ENCODE measurements around the gene SCGN.

SCGN gene, protein sequence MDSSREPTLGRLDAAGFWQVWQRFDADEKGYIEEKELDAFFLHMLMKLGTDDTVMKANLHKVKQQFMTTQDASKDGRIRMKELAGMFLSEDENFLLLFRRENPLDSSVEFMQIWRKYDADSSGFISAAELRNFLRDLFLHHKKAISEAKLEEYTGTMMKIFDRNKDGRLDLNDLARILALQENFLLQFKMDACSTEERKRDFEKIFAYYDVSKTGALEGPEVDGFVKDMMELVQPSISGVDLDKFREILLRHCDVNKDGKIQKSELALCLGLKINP

DNA sequence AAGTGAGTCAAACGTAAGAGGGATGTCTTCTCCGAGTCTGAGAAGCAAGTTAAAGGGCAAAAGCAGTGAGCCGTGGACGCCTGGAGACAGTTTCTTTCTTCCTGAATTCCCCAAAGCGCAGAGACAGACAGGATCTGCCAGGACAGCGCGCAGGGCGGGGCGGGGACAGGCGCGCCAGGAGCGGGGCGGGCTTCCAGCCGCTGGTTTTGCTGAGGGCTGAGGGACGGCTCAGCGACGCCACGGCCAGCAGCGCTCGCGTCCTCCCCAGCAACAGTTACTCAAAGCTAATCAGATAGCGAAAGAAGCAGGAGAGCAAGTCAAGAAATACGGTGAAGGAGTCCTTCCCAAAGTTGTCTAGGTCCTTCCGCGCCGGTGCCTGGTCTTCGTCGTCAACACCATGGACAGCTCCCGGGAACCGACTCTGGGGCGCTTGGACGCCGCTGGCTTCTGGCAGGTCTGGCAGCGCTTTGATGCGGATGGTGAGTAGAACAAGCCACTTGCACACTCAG lies at the start of gene SCGN:
SCGN (plus strand) TSS at position 209 of the 509 bp plus-strand sequence; CDS start at position 398, 189 bp downstream.
- no peak for DNase-seq

DNA sequence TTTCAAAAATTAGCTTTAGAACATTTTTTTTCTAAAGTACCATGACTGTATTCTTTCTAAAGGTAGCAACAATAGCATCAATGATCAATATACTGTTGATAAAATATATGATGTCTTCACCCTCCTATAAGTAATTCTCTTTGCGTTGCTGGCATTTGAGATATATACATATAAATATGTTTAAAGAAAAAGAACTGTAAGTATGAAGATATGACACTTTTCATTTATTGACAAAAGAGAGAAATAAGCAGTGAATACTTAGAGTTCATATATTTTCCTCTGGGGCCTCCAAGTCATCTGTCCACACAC lies 49.4 kb upstream of the SCGN start:
- no peak for DNase-seq

DNA sequence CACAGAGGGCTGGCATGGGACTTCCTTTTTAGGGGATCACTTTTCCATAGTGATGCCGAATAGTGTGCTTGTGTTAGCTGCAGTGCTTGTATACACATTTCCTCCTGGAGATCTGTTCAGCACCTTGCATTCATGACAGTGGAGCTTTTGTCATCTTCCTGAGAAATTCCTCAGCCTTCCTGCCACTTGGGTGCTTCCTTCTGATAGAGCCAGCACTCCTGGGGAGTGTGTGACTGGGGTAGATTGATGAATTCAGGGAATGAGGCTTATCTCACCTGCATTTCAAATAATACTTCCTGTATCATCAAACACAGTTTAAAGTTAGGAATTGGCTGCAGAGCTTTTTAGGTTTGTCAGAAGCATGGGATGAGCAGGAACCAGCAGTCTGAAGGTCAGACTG lies 48.8 kb upstream of the SCGN start:
- no peak for DNase-seq

DNA sequence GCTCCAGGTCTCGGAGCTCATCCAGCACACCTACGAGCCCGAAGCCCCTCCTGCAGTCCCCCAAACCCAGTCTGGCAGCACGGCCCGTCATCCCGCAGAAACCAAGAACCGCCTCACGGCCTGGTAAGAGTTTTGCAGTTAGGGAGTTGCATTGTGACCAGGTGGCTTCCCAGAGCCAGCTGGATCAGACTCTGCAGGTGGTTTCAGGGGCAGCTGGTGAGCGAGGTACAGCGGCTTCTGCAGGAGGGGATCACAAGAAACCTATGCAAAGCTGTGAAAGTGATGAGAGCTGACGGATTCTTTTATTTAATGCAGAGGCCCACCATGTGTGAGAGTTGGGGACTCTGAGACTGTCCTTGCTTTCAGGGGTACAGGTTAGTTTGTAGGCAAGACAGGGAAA lies 45.9 kb upstream of the SCGN start:
- DNase-seq = no peak

DNA sequence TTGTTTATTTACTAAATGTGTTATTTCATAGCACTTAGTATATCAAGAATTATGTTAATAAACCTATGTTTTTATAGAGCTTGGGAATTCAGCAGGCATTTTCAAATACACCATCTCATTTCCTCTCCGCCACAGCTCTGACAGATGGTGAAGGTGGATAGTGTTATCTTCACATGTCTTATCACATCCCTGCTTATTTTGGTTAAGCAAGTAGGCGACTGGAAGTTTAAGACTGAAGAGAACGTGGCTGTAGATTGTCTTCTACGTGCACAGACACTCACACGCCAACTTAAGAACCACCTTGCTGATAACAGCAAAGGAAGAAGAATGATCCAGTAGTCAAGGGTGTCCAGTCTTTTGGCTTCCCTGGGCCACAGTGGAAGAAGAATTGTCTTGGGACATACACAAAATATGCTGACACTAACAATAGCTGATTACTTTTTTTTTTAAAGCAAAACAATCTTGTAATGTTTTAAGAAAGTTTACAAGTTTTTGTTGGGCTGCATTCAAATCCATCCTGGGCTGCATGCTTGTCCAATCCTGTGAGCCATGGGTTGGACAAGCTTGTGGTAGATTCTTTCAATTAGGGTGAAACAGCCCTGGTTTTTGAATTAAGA lies 43.3 kb upstream of the SCGN start:
- DNase-seq = no peak

DNA sequence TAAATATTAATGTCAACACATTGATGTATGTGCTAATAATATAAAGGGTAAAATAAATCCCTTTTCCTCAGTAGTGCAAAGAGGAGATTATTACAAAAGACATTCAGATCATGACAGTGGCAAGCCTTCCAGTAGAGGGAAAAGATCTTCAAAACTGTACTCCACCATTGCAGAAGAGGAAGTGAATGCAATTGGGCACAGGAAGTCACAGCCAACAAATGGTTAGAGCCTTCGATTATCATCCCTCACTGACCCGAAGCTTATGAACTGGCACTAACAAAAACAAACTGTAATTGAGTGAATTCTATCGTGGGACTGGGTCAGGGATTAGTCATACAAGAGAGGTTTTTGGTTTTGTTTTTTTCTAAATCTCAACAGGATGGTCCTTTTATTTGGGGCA lies 39.3 kb upstream of the SCGN start:
- no peak for DNase-seq

DNA sequence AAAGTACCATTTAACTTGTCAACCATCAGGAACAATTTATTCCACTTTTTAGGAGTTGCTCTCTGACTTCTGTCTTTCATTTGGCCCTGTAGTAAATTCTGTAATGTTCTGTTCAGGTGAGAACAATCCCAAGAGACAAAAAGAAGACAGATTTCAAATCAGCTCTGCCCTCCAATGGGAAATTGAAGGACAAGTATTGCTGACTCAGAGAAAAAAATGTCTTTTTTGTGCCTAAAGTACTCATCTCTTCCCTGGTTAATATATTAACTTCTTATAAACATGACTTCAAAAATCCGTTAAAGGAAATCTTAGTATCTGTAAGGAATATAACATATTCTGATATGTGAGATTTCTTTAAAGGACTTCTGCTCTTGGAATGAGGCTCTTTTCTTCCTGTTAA lies 38.6 kb upstream of the SCGN start:
- DNase-seq = no peak

DNA sequence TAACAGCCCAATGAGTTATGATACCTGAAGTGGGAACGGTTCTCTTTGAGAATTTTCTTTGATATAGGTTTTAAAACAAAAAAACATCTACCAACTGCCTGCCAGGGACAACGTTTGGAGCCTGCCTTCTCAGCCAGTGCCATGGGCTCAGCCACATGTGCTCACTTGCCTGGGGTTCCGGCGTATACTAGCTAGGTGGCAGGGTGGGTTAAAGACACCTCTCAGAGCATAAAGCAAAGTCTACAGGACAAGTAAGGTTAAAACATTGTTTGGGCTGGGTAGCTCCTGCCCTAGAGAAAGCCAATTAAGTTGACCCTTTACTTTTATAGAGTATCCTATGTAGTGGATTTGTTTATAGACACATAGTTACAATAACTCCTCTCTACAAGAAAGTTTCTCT lies 38.0 kb upstream of the SCGN start:
- DNase-seq = no peak

DNA sequence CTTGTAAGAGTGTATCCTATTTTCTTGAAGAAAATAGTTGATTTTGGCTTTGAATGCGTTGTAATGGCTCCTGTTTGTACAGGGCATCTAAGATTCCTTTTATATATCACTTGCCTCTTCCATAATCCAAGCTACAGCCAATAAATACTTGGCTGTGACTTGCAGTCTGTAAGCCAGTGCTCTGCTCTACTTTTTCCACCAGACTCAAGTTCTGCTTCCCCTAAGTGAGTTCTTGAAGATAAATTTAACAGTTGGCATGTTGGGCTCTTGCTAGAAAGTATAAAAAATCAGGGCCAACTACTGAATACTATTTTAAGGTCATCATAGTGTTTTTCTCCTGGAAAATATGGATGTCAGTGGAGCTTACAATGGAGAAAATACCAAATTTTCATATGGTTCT lies 36.5 kb upstream of the SCGN start:
- DNase-seq = no peak

DNA sequence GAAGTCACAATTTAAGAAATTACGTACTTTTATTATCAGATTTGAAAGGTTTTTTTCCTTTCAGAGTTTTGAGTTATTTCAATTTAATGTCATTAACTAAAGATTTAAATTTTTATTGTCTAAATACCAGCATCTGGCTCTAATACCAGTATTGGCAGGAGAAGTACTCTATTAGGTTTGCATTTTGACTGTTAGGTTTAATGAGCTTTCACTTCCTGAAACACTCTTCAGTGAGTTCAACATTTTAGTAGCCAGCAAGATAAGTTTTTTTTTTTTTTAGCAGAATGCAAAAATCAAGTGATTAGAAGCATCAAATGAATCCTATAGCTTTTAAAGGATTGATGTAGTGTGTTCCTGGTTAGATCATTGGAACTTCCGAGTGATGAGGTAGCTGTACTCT lies 34.0 kb upstream of the SCGN start:
- DNase-seq = no peak

DNA sequence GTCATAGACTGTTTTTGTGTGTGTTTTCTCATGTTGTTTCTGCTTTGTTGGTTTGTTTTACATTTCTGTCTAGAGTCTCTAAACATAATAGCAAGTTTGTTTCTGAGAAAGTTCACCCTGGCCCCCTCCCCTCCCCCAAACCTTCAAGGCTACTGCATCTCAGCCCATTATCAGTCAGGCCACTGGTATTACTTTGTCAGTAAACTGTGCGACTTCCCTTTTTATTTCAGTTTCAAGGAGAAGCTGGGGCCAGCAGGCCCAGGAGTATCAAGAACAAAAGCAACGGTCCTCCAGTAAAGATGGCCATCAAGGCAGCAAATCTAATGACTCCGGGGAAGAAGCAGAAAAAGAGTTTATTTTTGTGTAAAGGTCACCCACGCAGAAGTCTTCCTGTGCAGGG lies 32.8 kb upstream of the SCGN start:
- no peak for DNase-seq

DNA sequence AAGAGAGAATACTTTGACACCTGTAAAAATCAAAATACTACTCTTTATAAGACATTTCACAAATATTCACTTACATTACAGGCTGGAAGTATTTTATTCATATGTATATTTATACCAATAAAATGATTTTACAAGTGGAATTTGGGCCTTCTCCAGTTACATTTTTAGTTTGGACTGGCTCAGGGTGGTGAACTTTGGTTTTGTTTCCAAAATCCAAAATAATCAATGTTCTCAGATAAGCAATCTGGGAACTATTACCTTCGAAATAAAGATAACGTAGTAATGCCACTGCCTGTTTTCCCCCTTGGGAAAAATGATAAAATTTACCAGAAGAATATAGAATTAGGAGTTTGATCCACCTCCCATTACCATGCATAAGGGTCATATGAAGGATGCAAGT lies 31.6 kb upstream of the SCGN start:
- DNase-seq = no peak

DNA sequence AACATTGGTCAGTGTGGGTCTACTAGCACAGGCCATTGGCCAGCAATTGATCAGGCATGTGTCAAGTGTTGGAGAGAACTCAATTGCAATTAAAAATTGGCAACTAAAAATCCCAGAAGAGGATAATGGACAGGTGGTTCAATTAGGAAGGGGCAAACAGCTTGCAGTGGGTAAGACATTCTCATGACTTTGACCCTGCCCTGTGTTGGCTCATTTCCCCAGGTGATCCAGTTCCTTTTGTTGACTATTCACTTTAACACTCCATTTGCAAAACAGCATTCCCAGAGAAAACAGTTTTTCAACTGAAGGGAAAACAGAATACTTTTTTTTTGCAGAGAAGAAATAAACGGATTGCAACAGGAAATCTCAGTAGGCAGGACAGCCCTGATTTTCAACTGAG lies 28.9 kb upstream of the SCGN start:
- no peak for DNase-seq

DNA sequence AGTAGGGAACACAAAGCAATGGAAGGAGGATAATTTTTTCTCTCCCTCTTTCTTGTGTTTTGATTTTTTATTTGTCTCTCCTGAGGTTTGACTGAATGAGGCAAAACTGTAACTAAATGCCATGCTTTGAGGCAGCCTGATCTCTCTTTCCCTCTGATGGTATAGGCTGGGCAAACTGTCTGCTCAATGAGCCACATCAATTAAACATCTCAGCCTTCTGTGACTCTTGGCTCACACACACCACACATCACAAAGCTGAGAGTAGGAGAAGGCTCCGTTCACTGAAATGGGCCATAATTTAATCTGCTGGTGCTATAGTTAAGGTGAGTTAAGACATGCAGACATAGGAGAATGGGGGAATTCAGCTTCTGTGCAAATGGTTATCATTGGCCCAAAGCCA lies 28.1 kb upstream of the SCGN start:
- no peak for DNase-seq

DNA sequence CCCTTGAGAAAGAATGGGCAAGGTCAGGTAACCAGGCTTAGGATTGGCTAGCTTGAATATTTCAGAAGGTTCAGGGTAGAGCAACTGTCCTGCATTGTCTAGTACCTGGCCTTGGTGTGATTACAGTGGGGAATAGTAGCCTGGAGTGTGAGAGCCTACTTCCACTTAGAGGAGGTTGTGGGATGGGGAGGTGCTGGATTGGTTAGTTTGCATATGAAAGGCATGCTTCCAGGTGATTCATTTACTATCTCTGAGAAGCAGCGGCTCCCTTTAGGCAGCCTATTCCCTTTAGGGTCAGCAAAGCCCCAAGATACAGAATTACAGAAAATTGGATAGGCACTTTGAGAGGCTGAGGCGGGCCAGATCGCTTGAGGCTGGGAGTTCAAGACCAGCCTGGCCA lies 25.0 kb upstream of the SCGN start:
- DNase-seq = no peak

DNA sequence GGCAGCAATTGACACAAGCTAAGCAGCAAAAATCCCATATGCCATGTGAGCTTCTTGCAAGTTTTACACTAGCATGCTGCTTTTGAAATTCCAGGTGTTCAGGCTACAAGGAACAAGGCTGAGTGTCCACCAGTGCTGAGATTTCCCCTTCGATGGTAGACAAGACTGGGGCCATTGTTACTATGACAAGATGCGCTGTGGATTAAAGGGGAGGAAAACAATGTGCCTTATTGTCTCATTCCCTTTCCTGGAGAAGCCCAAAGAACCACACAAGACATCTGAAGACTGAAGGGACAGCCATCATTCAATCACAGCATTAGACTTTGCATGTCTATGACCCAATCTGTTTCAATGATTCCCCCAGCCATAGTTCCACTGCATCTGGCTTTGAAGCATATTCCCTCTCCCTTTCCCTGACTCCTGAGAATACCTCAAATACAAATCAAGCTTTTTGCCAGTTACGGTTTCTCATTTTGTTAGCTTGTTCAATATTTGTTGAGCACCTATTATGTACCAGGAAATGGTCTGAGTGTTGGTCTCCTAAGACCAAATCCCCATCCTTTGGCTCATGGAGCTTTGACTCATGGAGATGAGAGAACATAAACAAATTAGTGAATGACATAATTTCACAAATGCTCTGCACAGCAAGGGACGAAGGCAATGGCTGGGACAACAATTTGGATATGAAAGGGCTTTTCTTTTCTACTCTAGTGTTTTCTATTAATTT lies 23.4 kb upstream of the SCGN start:
- DNase-seq = no peak

DNA sequence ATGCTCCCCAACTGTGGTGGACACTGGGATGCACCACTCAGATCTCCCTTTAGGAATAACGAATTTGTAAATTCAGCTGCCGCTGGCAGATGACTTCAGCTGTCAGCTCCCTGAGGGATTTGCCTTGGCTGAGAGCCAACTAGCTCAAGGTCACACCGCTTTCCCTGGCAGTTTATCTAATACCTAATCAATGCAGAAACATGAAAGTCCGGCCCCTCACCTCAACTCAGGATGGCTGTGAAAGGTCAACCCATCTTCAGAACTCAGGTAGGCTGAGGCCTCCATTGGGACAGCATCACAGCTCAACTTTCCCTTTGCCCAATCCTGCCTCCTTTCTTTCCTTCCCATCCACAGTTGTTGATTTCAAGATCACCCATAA lies 22.8 kb upstream of the SCGN start:
- no peak for DNase-seq

DNA sequence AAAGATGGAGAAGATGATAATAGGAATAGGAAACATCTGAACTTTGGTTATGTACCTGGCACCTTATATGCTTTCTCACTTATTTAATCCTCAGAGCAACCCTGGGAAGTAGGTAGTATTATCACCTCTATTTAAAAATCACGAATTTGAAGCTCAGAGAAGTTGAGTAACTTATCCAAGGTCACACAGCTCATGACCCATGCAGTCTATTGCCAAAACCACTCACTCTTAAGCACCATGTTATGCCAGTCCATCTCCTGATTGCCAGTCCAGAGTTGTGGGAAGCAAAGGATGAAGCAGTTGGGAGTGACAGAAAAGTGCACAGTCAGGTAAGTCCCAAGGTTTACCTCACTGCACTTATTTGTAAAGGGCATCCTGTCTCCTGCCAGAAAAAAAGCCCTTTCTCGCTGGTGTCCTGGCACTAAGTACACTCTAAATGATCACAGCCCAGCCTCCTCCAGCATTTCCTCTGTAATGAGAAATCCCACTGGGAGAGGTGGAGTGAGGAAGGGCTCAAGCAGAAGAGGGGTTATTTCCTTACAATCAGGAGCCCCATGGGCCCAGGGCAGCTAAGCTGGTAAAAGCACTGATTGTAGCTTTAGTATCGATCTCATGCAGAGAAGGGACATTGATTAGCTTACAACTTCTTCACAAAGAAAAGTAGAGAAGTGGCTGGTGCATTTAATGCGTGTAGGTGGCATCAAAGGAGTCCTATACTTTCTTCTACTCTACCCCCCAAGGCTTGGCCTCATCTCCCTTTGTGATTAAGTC lies 21.3 kb upstream of the SCGN start:
- DNase-seq = no peak

DNA sequence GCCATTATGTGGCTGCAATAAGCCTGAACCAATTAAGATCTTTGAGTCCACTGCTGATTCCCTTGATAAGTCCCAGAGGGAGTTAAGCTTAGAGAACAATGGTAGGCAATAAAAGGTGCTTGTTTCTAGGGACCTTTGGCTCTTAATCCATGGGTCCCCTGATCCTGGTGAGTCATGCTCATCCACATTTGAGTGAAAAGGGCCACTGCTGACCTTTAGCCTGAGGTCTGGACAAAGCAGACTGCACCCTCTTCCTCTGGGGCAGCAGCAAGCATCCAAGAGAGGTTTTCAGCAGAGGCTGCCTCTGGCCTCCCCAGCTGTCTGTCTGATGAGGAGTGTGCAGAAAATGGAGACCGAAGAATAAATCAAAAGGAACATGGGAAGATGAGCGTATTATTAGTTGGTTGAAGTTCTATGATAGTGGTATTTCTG lies 16.1 kb upstream of the SCGN start:
- DNase-seq = no peak

DNA sequence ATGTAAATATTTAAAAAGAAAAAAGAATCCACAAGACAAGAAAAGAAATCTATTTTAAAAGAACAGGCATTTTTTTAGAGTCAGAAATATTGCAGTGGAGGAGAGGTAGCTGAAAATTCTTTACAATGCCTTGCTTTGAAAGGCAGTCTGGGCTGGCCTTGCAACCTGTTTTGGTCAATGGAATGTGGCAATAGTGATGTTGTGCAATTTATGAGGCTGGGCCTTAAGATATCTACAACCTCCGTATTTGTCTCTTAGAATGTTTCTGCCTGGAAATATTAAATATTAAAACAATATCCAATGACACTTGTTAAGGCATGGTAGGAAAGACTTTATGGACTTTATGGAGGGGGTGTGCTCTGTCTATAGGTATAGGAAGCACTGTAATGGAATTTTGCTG lies 14.8 kb upstream of the SCGN start:
- no peak for DNase-seq

DNA sequence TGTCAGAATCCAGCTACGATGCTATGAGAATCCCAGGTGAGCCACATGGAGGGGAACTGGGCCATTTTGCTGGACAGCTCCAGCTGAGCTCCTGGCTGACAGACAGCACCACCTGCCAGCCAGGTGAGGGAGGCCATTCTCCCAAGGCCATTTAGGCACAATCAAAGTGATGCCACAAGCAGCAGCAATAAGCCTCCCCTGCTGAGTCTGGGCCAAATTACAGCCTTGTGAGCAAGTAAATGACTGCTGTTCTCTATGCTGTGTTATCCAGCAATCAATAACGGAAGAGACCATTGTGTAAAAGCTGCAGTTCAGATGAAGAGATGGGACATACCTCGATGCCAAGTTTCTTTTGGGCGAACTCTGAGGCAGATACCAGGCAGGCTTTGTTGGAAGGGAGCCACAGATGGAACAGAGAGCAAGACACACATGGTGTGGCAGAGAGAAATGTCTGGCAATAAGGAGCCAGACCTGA lies 14.0 kb upstream of the SCGN start:
- DNase-seq = peak; percentile 3

DNA sequence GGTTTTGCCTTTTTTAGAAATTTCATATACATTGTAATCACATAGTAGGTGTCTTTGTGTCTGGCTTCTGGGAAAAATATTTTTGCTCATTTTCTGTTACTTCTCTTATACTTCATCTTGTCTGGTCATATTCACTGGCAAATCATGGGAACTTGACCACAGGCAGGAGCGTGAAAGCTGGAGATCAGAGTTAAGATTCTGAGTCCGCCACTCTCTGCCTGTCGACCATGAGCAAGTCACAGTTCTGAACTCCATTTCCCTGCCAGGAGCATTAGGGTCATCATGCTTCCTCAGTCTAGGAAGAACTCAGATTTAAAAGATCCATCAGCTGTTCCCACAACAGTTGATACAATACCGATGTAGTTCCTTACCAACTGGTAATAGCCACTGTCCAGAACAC lies 12.4 kb upstream of the SCGN start:
- DNase-seq = no peak

DNA sequence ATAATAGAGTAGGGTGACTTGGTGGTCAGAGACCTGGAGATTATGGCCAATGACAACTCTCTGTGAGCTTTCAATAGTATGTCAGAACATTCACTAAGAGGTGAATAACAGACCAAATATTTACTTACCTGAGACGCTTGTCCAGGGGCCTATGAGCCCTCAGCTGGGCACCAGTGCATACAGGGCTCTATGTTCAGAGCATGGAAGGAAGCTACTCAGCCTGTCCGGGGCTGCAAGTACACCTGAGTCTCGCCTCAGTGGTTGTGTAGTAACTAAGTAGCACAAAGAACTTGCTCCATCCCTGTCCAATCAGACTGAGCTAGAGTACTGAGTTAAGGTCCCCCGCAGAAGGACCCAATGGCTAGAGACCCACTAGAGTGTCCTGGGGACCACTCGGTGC lies 11.6 kb upstream of the SCGN start:
- no peak for DNase-seq

DNA sequence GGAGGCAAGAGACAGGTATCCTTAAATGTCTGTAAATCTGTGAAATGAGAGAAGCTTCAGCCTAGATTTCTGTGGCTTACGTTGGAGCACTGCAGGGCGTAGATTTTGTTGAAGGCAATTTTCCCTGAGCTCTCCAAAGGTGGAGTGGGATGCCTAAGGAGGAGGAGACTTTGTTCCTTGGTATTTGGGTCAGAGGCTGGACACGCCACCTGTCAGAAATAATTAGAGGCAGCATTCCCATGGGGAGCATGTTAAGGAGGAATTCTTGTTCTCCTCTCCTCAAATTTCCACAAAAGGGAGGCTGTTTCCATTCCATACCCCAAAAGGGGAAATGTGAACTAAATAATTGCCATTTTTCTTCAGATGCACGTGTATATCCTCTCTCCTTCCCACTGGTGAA lies 11.1 kb upstream of the SCGN start:
- no peak for DNase-seq
